HG03521 (cell line): ENCODE measurements around the gene RNF11.

ENCODE experiments used
- ATAC-seq: cut with Tn5 transposase; IDR thresholded peaks from one replicate; pipeline ENCODE4 v1.9.1; 2021; ENCODE audit warnings: mild to moderate bottlenecking, moderate library complexity; ENCODE audit not compliant: unreplicated experiment

The RNF11 gene

GRCh38 chr1:51311826-51312225 lies 75.8 kb downstream of the RNF11 start:
- no peak for ATAC-seq

GRCh38 chr1:51312718-51313117 lies 76.6 kb downstream of the RNF11 start:
- ATAC-seq, result no peak

GRCh38 chr1:51313268-51313852 lies 77.3 kb downstream of the RNF11 start:
- no peak for ATAC-seq

- no peak for ATAC-seq
Observed at GRCh38 chr1:51313961-51314777, 78.1 kb downstream of the RNF11 start.

- ATAC-seq, result no peak
Observed at GRCh38 chr1:51314974-51315373, 78.9 kb downstream of the RNF11 start.

- no peak for ATAC-seq
Observed at GRCh38 chr1:51316113-51316845, 80.2 kb downstream of the RNF11 start.

- ATAC-seq, result no peak
Observed at GRCh38 chr1:51316846-51317120, 80.7 kb downstream of the RNF11 start.

GRCh38 chr1:51317798-51318197 lies 81.7 kb downstream of the RNF11 start:
- no peak for ATAC-seq

- ATAC-seq, result no peak
Observed at GRCh38 chr1:51320967-51321923, 85.2 kb downstream of the RNF11 start.

GRCh38 chr1:51321924-51322280 lies 85.8 kb downstream of the RNF11 start:
- ATAC-seq, result no peak

GRCh38 chr1:51322417-51323101 lies 86.5 kb downstream of the RNF11 start:
- ATAC-seq, result no peak
